Adipose tissue (tissue), 3 donors: ENCODE results near the gene SH3D19. TPM values are rescaled to one million over a fixed set of nuclear protein-coding genes. Genes with fewer than 3 reads are reported as not detected.

Experiments
- H3K27ac ChIP-seq: one replicate; pipeline ENCODE4 v1.5.1; 2013; ENCODE audit warnings: low read depth, low read length
- whole genome bisulfite sequencing, 3 donors: extraction: QIAGEN DNeasy Blood & Tissue Kit; methylation state at CpG; one replicate each; pipeline ENCODE4 v1.1.7; 2013; 5-methylcytosine and 5-hydroxymethylcytosine counted together
- polyA plus RNA-seq, 3 donors: library from polyadenylated mRNA; stranded (reverse); fragments of 200-250 nt; gene quantifications; one replicate each; pipeline ENCODE4 v1.2.3, GENCODE V29; 2013
- donor health status: healthy with polysubstance abuse.
- donor health status: Bipolar disorder and iron deficiency.
- donor health status: healthy.

Gene SH3D19, protein sequence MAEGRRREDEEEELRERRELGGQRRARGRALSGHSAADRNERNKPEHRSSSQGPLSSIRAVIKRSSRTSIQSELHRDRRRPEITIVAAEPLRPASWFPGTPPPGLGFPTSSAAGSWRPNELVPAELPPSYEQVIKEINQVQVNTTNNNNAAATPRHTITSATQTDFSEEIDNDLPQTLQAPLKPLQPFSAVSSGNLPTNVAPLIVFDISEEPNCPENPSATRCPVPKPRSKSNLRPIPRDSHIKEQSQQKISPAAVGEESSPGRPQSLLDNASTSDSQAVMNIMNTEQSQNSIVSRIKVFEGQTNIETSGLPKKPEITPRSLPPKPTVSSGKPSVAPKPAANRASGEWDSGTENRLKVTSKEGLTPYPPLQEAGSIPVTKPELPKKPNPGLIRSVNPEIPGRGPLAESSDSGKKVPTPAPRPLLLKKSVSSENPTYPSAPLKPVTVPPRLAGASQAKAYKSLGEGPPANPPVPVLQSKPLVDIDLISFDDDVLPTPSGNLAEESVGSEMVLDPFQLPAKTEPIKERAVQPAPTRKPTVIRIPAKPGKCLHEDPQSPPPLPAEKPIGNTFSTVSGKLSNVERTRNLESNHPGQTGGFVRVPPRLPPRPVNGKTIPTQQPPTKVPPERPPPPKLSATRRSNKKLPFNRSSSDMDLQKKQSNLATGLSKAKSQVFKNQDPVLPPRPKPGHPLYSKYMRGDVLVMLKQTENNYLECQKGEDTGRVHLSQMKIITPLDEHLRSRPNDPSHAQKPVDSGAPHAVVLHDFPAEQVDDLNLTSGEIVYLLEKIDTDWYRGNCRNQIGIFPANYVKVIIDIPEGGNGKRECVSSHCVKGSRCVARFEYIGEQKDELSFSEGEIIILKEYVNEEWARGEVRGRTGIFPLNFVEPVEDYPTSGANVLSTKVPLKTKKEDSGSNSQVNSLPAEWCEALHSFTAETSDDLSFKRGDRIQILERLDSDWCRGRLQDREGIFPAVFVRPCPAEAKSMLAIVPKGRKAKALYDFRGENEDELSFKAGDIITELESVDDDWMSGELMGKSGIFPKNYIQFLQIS
- polyA plus RNA-seq = 100 to 1,000 TPM in 1 of 3 donors, 10 to 100 TPM in 1, 1 to 10 TPM in 1; 9.0 to 163 (median 49.0) TPM

DNA sequence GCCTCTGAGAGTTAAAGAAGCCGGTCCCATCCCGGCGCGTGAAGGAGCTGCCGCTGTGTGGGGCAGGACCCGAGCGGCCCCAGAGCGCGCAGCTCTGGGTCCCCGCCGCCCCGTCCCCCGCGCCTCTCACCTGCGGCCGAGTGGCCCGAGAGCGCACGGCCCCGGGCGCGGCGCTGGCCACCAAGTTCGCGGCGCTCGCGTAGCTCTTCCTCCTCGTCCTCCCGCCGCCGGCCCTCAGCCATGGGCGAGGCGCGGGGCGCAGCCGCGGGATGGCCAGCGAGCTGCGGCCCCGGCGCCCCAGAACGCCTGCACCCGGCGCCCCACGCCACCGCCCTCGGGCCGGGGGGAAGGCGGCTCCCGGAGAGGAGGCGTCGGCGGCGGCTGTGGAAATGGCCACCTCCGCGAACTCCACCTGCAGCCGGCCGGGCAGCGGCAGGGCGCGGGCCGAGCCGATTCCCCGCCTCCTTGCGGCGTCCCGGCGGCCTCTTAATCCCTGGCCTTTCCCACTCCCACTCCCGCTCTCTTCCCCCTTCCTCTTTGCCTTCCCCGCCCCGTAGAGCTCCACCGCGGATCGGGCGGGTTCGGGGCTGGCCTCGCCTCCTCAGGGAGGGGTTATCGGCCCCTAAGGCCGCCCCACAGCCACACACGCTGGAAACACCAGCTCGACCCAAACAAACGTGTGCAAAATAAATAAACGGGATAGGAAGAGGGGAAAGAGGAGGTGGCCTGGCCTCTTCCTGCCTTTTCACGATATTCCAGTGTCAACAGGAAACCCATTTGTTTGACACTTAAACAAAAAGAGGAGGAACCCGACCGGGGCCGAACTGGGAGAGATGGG, at the start of gene SH3D19:
Gene SH3D19 (minus strand): TSS at position 495 of the 838 bp plus-strand sequence. CDS start 253 bp downstream, at position 242.
- WGBS, 3 donors = 1% methylated on average over 62 to 88 of the region's 88 CpGs
- peak within 1 kb of the TSS; percentile 91 for H3K27ac ChIP-seq

DNA sequence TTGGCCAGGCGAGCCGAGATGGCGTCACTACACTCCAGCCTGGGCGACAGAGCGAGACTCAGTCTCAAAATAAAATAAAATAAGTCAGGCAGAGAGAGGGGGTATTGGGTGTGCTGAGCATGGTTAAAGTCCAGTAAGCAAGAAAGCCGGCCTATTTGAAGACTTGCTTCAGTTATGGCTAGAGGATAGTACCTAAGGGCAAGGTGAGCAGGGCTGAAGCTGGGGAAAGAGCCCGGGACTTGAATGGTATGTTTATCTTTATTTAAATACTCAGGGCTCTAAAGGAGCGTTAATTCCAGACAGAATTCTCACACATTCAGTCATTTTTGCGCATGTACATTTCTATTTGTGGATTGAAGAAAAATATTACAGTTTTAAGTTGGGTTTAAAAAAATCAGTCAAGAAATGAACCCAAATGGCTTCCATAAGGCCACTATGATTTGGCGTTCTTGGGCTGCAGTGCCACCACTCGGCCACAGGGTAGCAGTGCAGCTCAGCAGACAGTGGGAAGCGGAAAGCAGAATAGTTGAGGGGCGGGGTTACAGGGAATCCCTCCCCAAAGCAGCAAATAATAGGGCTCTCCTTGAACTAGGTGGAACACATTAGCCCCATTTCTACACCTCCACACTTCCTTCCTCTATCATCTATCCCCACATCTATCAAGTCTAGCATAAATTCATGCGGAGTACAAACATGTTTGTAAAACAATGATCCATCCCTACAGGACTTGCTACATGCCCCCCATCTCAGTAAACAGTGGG, 37.2 kb upstream of the SH3D19 start:
- WGBS, 3 donors = 34 to 51% (median 48%) methylated on average over 12 to 14 of the region's 14 CpGs
- H3K27ac ChIP-seq = no peak overlapping the region

DNA sequence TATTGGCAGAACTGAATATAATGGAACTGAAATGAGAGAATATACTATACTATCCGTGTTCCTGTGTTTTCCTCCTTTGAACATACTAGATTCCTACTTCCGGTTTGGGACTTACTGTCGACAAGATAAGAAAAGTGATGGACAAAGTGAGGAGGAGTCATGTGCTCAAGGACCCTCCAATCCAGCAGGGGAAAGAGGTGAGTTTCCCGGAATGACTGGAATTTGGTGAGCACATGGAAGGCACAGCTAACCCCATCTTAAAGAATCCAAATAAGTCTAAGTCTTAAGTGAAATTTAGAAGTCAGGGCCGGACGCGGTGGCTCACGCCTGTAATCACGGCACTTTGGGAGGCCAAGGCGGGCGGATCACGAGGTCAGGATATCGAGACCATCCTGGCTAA, 36.6 kb upstream of the SH3D19 start:
- 92 to 94% (median 93%) methylated on average over 13 of the region's 13 CpGs for WGBS, 3 donors
- H3K27ac ChIP-seq = no peak overlapping the region

DNA sequence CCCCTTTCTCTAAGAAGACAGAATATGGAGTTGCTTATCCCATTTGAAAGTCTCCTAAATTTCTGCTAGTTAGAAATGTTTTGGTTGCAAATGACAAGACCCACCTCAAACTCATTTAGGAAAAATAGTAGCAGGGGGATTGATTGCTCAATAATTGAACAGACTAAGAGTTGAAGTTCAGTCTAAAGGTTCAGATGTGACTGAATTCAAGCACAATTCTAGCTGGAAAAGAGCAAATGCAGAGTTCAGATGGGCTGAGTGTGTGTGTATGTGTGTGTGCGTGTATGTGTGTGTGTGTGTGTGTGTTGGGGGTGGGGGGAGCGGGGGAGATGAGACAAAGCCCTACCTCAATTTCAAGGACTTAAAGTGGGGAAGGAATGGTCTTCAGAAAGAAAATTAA, 35.7 kb upstream of the SH3D19 start:
- WGBS, 3 donors = 92 to 99% (median 96%) methylated on average over 2 of the region's 2 CpGs
- no peak overlapping the region for H3K27ac ChIP-seq

DNA sequence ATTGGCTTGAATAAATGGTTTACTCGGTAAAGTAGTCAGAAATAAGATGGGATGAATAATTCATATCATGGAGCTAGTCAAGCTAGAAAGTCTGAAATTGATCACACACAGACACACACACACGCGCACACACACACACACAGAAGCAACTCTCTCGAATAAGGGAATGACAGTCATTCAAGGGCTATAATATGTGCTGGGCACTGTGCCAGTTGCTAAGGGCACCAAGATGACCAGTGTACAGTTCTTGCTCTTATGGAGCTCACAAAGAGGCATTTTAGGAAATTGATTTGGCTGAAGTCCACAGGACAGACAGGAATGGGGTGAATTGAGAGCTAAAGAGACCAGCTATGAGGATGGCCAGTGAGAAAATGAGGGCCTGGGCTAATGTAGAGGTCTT, 34.2 kb upstream of the SH3D19 start:
- 72 to 87% (median 86%) methylated on average over 4 of the region's 4 CpGs for WGBS, 3 donors

DNA sequence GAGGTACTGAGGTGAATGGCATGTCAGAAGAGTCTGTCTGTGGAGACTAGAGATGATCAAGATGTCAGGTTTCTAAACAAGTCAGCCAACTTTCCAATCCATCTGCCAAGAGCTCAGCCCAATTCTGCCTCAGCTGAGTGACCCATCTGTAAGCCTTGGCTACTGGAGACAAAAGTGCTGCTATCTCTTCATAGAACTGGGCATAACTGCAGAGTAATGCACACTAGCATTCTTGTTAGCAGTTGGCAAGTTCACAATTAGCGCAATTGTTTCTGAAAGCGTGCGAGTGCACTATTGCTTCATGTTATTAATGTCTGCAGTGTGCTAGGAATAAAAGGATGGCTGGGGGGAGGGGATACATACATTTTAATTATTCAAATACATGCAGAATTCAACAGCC, 32.9 kb upstream of the SH3D19 start:
- H3K27ac ChIP-seq = no peak overlapping the region
- WGBS, 3 donors = 80 to 93% (median 84%) methylated on average over 3 of the region's 3 CpGs

More for the DNA sequence above, 34.2 kb upstream of the SH3D19 start:
- no peak overlapping the region for H3K27ac ChIP-seq

DNA sequence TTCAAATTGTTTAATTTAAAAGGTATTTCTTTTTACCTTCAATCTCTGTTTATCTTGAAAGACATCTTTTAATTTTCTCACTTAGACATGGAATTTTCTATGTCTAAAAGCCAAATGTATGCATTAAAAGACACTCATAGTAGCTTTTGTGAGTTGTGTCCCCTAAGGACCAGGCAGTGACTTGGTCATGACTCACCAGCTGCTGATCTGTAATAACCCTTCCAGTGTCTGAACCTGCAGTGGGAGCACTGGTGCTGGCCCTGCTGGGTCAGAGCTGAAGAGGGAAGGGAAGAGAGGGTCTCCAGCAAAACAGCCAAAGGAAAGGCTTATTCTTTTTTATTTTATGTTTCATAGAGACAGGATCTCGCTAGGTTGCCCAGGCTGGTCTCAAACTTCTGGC, 31.1 kb upstream of the SH3D19 start:
- no peak overlapping the region for H3K27ac ChIP-seq
- 84 to 100% (median 95%) methylated on average over 1 of the region's 1 CpG for WGBS, 3 donors

DNA sequence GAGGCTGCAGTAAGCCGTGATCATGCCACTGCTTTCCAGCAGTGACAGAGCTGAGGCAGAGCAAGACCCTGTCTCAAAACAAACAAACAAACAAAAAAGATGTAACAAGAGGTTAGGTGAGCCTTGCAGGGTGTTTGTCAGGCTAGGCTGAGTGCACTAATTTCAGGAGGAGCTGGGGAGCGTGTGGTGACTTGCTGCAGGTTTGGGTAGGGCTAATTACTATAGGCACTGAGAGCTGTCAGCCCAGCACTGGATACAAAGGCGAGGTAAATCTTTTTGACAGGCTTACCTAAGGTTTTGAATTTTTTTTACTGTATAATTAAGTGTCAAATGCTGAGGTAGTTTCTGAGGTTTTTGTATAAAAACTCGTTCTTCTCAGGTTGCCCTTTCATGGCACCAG, 29.8 kb upstream of the SH3D19 start:
- H3K27ac ChIP-seq = no peak overlapping the region
- 79 to 89% (median 82%) methylated on average over 4 of the region's 4 CpGs for WGBS, 3 donors

DNA sequence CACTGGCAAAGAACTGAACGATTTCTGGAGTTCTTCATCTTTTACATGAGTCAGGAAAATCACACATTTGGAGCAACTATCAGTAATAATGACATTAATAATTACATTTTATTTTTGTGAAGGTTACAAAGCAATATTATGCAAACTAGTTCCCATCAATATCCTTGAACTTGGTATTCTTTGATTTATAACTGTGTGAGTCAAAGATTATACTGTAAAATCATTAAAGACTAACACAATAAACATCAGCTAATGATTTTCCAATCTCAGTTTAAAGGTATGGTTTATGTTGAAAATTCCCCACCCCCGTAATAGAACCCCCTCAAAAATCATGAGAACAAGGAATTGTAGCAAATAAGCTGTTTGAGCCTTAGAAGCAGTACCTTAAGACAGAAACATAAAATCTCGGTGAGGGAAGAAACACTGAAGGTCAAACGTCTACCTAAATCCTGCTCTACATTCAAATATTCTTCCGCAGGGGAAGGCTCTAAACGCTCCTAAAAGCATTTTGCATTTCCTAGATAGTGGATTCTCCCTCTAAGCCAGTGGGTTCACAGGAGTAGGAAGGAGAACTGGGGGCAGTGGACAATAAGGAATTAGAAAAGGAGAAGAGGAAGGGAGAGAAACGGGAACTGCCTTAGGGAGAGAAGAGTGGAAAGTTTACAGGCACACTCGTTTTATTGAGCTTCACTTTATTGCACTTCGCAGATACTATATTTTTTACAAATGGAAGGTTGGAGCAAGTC, 22.3 kb upstream of the SH3D19 start:
- 64 to 77% (median 67%) methylated on average over 9 of the region's 9 CpGs for WGBS, 3 donors

DNA sequence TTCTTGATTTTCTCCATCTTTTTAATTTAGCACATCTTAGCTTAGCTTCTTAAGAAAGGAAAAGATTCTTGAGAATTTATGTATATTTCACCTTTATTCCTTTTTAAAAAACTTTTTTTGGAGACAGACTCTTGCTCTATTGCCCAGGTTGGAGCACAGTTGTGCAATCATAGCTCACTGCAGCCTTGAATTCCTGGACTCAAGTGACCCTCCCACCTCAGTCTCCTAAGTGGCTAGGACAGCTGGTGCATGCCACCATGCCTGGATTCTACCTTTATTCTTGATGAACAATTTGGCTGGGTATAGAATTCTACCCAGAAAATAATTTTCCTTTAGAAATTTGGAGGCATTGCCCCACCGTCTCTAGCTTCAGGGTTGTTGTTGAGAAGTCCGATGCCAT, 19.5 kb upstream of the SH3D19 start:
- 95 to 100% (median 98%) methylated on average over 2 of the region's 2 CpGs for WGBS, 3 donors
- no peak overlapping the region for H3K27ac ChIP-seq

More for the DNA sequence above, 22.3 kb upstream of the SH3D19 start:
- H3K27ac ChIP-seq = no peak overlapping the region

DNA sequence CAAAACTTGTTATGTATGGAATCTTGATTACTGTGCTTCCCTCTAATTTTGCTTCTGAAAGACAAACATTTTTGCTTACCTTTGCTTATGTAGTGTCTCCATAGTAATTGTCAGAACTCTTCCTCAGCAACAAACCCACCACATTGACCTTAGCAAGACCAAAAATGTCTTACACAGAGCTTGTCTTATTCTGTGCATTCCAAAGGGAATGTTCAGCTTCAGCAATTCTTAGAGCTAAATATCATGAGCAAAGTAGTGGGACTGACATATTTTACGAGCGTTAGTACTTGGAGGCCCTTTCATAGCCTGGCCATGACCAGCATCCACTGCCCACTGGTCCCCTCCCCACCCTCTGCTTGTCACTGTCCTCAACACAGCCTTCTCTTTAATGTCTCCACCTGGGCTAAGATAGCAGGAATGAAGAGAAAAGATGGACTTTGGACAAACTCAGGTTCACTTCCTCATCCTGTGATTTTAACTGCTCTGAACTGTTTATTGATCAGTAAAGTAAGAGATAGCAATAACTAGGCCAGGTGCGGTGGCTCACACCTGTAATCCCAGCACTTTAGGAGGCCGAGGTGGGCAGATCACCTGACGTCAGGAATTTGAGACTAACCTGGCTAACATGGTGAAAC, 15.5 kb upstream of the SH3D19 start:
- WGBS, 3 donors = 47 to 89% (median 86%) methylated on average over 5 of the region's 5 CpGs
- H3K27ac ChIP-seq = no peak overlapping the region

DNA sequence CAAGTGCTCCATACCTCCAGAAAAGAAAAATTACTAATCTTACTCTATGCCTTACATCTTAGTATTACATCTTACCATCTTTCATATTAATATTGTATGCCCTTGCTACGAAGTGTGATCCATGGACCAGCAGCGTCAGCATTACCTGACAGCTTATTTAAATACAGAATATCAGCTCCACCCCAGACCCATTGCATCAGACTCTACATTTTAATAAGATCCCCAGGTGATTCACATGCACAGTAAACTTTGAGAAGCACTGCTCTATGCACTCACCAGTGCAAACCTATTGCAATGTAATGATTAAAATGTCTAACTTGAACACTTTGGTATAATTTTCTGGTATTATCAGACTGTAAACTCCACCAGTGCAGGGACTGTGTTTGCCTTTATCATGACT, 14.1 kb upstream of the SH3D19 start:
- 78 to 87% (median 83%) methylated on average over 2 of the region's 2 CpGs for WGBS, 3 donors
- H3K27ac ChIP-seq = no peak overlapping the region

DNA sequence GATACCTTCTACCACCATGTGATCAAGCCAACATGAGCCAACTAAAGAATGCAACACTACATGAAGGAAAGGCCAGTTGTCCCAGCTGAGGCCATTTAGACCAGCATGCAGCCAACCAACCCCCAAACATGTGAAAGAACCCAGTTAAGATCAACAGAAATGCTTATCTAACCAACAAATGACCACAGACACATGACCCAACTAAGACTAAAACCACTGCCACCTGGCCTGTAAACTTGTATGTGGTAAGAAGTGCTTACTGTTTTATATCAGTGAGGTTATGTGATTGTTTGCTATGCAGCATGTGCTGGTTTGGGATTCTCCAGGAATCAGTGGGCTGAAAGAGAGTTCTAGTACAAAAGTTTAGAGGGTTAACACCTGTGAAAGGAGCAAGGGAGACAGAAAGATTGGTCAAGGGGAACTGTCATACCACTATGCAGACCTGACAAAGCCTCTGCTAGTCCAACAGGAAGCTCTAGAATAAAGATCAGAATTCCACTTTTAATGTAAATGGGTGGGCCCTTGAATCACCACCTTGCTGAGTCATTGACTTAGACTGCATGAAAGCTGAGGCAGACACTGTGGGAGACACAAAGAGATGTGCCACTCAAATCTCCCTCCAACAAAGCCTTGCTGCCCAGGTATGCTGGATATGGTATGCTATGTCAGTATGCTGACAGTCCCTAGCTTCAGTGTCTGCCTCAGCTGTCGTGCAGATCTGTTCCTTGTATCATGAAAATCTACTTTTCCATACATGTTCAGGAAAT, 6.1 kb upstream of the SH3D19 start:
- no peak overlapping the region for H3K27ac ChIP-seq
- 81 to 94% (median 87%) methylated on average over 1 of the region's 1 CpG for WGBS, 3 donors

DNA sequence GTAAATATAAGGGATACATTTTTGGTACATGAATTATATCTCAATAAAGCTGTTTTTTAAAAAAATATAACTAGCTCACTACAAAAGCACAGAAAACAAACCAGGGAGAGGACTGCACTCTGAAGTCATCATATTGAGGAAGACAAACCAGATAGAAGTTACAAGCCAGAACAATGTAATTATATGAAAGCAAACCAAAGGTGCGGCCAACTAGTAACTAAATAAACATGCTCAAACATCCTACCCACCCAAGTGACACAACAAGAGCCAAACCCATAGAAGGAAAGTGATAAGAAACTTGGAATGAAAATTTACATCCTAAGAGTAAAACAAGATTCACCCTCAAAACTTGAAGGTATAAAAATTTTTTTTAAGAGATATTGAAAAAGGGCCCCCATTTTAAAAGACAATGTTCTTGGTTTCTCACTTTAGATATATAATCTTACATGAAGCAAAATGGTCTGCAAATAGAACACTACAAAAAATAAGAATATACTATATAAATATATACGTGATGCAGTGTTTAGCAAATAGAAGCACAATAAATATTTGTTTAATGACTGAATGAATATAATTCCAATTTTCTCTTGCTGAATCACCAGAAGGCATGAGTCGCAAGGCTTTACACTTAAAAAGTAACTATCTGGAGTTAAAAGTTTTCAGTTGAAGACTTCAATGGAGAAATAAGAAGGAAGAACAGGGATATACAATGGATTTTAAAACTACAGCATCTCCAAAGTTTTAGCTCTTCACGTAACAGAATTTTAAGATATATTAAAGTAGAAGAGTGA, 4.0 kb upstream of the SH3D19 start:
- 85 to 97% (median 96%) methylated on average over 4 of the region's 4 CpGs for WGBS, 3 donors

DNA sequence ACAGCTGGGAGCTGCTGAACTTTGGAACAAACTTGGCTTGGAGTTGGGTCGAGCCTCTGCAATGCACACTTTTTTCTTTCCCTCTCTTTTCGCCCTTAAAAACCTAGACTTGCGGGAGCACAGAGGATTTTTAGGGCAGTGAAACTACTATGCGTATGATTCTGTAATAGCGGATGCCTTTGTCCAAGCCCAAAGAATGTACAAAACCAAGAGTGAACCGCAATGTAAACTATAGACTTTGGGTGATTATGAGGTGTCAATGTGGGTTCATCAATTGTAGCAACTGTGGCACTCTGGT, 493 bp upstream of the SH3D19 start:
- H3K27ac ChIP-seq = no peak overlapping the region
- 47 to 66% (median 55%) methylated on average over 6 of the region's 6 CpGs for WGBS, 3 donors

More for the DNA sequence above, 4.0 kb upstream of the SH3D19 start:
- no peak overlapping the region for H3K27ac ChIP-seq
